GM19438 (cell line): ENCODE data around the gene OS9.

Experiments
- ATAC-seq: cut with Tn5 transposase; IDR thresholded peaks from one replicate; pipeline ENCODE4 v1.9.1; 2021; ENCODE audit warnings: low read depth; ENCODE audit not compliant: unreplicated experiment

Gene OS9

DNA sequence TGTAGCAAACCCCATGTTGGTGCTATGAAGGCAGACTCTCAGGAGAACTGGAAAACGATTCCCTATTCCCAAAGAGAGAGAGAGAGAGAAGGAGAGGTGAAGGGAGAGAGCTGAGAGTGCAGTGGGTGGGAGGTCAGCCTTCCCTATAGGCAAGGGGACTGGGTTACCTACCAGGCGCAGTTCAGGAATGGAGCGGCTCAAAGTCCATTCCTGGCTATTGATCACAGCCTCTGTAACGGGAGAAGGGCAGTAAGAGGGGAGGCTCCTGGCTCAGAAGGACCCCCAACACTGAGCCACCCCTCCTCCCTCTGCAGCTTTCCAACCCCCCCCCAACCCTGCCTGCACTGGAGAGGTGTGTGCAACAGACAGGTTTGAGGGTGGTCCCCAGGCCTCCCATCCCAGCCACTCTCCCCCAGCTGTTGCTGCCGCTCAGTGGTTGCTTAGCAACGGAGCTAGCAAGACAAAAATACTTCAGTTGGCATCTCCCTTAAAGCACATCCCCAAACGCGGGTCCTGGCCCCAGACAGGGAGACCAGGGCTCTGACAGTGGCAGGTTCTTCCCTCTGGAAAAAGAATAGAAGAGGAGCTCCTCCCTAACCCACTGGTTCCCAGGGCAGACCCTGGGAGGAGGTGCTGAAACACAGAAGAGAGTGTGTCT, 41.4 kb downstream of the OS9 start:
- no peak for ATAC-seq

DNA sequence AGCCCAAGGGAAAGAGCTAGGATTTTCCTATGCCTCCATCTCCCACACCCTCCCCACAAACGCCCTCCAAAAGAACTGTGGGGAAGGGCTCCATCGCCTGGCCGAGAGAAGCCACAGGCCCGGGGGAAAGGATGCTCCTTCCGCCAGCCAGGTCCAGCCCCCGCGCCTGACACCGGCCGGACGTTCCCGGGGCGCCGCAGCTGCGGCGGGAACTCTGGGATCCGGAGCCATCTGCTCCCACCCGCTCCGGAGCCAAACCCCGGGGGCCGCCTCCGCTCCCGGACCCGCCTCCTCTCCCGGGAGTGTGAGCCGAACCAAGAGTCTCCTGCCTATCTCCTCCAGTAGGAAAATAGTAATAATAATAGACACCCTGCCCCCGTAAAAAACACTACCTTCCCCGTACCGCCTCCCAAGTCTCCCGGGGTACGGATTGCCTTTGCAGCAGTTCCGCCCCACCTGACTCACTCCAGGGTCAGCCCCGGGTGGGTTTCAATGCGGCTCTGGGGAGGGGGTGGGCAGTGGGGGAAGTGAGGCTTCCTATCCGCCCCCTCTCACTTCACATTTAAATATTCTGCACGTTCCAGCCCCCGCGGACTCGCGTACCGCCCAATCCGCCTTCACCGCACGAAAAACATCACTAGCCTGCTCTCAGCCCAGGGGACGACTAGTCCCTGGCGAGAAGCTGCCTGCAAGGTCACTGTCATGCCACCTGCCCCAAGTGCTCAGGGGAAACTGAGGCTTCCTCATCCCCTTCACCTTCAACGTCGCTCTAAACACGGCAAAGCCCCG, 42.2 kb downstream of the OS9 start:
- no peak for ATAC-seq

DNA sequence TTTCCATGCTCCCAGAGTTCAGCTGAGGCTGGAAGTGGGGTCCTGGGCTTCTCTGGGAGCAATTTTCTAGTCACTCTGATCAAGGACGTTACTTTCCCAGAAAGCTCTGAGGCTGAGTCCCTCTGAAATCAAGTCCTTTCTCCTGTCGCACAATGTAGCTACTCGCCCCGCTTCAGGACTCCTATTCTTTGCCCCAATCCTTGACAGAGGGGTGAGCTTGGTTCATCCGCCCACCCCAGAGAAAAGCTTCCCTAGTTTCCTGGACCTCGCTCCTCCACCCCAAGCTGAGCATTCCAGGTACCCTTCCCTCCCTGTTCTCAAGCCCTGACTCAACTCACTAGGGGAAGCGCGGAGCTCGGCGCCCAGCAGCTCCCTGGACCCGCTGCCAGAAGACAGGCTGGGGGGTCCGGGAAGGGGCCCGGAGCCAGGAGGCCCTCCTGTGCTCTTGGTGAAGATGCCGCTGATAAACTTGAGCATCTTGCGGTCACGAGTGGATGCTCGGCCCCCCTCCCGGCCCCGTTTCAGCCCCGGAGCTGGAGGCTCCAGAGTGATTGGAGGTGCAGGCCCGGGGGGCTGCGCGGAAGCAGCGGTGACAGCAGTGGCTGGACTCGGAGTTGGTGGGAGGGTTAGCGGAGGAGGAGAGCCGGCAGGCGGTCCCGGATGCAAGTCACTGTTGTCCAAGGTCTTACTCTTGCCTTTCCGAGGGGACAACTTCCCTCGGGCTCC, 43.0 kb downstream of the OS9 start:
- ATAC-seq: no peak

DNA sequence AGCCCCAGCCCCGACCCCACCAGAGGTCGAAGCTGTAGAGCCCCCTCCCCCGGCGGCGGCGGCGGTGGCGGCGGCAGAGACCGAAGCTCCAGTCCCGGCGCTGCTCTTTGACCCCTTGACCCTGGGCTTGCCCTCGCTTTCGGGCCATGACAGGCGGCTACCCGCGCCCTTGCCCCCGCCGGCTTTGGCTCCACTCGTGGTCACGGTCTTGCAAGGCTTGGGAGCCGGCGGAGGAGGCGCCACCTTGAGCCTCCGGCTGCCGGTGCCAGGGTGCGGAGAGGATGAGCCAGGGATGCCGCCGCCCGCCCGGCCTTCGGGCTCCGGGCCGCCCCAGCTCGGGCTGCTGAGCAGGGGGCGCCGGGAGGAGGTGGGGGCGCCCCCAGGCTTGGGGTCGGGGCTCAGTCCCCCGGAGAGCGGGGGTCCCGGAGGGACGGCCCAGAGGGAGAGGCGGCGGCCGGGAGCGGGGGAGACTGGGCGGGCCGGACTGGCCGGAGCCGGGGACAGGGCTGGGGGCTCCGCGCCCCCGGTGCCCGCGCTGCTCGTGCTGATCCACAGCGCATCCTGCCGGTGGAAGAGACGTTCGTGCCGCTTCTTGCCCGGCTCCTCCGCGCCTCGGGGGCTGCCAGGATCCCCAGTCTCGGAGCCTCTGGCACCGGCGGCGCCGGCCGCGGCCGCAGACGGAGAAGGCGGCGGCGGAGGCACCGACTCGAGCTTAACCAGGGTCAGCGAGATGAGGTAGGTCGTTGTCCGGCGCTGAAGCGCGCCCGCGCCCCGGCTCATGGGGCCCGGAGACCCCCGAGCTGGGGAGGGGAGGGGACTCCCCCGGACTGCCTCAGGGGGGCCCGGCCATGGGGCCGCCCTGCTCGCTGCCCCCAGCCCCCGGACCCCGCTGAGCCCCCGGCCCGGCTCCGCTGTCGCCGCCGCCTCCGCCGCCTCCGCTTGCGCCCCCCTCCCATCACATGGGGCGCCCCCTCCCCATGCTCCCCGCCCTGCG, 43.8 kb downstream of the OS9 start:
- no peak for ATAC-seq

DNA sequence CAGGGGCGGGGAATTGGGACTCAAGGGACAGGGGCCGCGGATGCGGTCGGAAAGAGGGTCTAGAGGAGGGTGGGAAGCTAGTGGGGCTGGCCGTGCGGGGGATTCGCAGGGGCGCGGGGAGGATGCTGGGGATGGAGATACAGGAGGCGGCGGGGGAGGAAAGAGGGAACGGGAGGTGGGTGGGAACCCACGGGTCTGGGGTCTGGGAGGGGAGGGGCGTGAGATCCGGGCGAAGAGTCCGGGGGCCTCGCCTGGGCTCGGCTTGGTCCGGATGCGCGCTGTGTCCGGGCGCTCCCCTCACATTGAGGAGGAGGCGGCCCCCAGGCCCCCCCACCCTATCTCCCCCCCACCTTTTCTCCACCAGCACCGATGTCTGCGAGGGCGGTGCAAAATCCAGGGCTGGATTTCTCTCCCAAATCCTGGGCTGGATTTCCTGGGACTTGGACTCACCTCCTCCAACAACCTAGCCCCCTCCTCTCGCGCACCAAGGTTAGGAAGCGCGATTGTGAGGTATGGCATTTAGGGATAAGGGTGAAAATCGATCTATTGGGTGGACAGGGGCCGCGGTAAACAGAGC, 44.8 kb downstream of the OS9 start, which contains the start of gene AGAP2:
TSS of gene AGAP2 (minus strand) at position 82 of the 577 bp plus-strand sequence. CDS start 496 bp downstream, outside the sequence.
- no peak for ATAC-seq

DNA sequence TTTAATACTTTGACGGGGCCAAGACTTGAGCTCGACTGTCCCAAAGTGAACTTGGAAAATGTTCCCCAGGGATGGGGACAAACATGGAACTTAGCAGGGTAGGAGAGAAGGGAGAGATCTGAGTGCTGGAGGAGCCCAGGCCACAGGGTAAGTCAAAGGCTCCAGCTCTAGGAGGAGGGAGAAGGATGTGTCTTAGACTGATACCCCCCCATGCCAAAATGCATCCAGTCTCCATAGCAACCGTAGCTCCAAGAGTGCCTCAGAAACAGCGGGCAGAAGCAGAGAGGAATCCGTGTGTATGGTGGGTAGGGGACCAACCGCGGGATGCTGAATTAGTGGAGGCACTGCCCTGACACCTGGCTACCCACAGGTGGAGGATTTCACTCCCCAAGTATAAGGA, 45.5 kb downstream of the OS9 start:
- ATAC-seq: no peak

DNA sequence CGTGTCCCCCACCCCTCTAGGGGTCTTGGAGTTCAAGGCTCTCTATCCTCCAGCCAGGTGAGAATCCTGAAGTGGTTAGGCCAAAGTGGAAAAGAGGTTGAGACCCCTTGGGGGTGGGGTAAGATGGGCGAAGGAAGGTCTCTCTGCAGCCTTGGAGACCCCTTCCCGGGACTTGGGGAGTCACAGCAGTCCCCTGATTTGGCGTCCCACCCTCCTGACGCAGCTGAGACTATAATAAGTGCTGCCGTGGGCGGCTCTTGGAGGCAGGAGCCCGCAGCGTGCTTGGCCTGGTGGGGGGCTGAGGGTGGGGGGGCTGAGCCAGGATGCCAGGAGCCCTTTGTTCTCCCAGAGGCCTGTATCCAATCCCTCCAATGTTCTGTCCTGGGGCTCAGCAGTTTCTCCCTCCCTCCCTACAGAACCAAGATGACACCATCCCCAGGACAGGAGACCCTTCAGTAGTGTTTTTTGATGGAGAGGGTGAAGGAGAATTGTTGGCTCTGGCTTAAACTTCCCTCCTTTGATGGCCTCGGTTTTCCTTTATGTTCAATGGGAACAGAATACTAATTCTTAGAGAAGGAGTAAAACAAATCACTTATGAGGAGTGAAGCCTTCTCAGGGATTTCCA, 46.1 kb downstream of the OS9 start:
- ATAC-seq: no peak

DNA sequence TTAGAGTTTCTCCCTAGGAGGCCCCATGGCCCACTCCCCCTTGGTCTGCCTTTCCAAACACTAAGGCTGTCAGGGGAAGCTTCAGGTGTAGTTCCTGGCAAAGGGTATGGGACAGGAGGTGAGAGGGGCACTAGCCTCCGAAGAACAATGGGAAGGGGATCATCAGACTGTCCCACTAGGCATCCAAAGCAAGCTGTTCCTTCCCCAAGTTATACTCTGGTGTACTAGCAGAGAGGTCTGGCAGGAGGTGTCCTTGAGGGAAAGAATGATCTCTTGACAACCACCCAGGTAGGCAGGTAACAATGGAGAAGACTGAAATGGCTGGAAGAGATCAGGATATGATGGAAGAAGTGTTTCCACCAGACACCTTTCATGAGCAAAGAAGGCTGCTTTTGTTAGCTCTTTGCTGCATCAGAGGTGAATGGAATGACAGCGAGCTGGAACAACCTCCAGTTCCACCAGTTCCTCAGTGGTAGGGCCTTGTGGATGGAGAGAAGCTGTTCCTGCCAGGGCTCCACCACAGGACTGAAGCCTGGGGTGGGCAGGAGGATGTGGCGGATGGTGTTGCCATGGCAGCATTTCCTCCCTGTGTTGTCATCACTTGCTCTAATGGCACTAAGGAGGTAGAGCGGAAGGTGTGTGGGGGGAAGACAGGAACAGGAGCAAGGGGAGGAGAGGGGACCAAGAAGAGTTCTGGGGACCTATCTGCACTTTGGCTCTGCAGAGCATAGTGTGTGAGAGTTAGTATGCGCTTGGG, 46.9 kb downstream of the OS9 start:
- peak; percentile 42 for ATAC-seq

DNA sequence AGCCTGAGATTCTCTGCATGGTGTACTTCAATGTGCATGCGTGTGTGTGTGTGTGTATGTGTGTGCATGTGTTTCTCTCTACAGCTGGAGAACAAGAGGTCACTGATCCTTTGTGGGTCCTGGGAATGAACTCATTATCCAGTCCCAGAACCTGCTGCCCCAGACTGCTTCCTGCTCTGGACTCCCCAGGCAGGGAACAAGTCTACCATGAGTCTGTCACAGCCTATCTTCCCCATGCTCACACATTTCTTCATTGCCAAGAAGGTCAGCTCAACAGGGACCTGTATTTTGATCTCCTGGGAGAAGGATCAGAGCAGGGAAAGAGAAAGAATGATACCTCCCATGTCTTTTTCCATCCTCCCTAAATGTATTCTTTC, 47.5 kb downstream of the OS9 start:
- no peak for ATAC-seq

DNA sequence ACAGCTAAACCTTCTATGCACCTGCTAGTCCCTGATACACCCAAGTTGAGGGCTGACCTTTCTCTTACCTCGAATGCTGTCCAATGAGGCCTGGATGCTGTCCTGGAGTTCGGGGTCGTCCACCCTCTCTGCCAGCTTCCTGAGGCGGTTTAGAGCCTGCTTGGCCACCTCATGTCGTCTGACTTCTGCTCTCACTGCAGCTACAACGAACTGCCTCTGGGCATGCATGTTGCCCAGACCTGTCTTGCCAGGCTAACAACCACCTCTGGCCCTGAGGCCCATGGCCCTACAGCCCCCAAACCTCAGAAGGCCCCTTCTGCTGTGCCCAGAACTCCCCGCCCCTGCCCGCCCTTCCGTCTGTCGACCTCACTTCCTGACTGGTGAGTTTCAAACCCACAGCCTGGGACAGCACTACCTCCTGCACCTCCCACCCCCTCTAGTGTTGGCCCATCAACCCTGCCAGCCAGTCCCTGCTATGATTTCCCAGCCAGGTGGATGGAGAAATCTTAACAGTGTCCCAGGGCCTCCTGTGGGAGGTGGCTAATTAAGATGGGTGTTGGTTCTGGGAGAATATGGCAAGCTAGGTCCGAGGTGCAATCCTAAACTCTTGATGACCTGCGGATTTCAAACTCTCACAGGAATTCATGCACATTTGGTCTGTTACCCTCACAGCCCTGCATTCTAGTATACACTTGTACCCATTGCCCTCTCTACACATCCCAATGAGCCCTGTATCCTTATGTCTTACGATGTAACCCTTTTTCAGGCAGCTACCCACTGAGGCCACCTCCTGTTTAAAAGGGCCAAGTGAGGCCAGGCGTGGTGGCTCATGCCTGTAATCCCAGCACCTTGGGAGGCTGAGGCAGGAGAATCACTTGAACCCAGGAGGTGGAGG, 48.2 kb downstream of the OS9 start:
- peak; percentile 45 for ATAC-seq

DNA sequence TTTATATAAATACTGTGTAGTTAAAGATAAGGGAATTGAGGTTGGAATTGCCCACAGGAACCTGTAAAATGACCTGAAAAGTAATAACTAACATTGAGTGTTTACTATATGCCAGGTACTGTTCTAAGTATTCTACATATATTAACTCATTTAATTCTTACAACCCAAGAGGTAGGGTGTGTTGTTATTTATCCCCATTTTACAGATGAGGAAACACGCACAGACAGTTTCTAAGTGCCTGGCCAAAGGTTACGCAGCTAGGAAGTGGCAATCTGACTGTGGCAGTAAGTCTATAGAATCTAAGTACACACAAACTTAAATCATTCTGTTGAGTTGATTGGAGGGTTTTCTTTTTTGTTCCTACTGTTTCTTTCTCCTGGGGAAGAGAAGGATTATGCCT, 49.8 kb downstream of the OS9 start:
- no peak for ATAC-seq

DNA sequence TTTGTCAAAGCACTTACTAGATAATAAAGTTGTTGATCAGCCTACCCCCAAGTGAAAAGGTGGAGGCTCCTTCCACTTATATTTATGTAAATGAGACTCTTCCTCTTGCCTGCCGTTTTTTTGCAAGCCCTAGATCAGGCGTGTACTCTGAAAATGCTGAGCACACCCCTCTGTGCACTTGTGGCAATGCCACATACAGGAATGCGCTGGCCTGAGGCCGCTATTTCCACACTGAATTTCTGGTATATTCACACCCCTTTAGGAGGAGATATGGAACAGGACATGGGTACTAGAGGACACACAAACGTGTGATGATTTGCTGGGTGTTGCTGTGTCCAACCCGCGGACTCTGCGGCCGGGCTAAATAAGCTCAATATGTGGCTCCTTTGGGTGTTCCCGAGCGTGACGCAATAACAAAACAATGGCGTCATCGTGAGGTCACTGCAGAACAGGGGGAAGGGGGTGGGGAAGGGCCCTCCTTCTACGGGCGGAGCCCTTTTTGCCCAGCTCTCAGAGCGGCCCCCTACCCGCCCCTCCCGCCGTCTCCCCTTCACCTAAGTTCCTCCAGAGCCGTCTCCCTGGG, 50.4 kb downstream of the OS9 start:
- peak; percentile 32 for ATAC-seq

DNA sequence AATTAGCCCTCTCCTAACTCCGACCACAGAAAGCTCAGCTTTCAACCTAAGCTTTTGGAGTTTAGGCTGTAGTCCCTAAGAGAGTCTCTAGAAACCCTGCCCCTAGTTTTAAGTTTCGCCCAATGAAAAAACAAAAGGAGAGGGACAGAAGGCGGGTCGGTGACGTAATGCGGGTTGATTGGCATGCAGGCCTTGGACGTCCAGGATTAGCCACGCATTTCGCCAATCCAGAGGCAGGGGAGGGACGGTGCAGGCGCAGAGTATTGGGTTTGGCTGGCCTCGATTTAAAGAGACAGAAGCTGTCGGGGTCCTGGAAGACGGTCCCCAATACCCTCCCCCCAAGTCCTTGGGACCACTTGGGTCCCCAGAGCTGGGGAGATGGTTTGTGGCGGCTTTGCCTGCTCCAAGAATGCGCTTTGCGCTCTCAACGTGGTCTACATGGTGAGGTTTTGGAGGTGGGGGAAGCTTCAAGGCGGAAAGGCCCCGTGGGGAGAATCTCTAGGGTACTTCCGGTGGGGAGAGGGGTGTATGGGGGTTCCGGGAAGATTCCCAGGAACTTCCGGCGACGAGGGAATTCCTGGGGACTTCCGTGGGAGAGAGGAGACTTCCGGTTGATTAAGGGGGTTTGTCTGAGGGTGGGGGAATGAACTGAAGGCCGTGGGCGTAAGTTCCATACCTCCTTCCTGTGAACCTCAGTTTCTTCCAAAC, 51.0 kb downstream of the OS9 start, which contains the start of gene TSPAN31:
TSS of gene TSPAN31 (plus strand) at position 263 of the 708 bp plus-strand sequence. CDS start at position 379, 116 bp downstream.
- peak; percentile 85 for ATAC-seq

DNA sequence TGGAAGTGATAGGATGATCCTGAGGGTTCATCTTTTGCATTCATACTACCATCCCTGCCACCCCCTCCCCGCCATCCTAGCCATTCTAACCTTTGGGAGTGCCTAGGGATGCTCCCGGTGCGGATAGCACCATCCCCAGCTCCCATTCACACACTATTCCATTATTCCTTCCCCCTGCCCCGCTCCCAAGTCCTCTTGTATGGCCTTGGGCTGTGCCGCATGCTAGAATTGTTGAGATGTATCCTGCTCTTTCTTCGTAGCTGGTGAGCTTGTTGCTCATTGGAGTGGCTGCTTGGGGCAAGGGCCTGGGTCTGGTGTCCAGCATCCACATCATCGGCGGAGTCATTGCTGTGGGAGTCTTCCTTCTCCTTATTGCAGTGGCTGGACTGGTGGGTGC, 51.6 kb downstream of the OS9 start:
- ATAC-seq: no peak

DNA sequence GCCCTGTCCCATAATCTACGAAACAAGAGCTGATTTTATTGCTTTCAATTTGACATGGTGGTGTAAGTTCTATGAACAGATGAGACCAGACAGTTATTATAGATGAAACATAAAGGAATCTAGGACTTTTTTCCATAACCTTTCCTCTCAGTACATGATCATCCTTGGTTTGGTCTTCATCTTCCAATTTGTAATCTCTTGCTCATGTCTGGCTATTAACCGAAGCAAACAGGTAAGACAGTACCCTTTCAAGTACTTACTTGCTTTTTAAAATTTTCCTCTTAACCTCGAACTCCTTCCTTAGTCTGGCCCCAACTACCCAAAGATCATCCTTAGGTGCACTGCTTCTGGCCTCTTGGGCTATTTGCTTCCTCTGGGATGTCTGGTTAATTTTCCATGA, 52.1 kb downstream of the OS9 start:
- ATAC-seq: no peak

DNA sequence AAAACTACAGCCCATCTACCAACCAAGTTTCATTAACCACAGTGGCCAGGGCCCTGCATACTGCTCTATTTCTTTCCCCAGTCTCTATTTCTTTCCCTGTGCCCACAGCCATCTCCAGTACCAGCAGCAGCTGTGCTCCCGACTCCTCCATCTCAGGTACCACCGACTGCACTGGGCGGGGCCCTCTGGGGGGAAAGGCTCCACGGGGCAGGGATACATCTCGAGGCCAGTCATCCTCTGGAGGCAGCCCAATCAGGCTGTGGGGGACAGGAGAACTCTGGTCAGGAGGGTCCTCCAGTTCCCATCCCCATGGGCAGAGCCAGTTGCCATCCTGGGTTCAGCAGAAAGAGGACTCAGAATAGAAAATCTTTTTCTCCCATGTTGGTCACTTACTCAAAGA, 55.1 kb downstream of the OS9 start:
- no peak for ATAC-seq
